NB4 (cell line): ENCODE results near the gene CNTN6.

ENCODE experiments used
- CTCF ChIP-seq: IDR thresholded peaks from one replicate; pipeline ENCODE4 v1.5.1; 2012; ENCODE audit warnings: low read depth, low read length
- POLR2A ChIP-seq: IDR thresholded peaks from 2 replicates; pipeline ENCODE4 v1.6.1; 2011; ENCODE audit warnings: mild to moderate bottlenecking; ENCODE audit not compliant: insufficient read length; ENCODE audit errors: extremely low read depth

- no peak for TF ChIP-seq CTCF
- TF ChIP-seq POLR2A, result no peak
Observed at GRCh38 chr3:1235526-1236120, 142.8 kb downstream of the CNTN6 start.
